ENCODE data around the gene MTA2. TPM values are rescaled to one million over a fixed set of nuclear protein-coding genes. Genes with fewer than 3 reads are reported as not detected.
"Not testable (repeated sequence)": the region's sequence is repeated elsewhere in the genome, so short reads cannot be mapped to it uniquely, and the experiment has no call there.

Gene MTA2
- total RNA-seq (2022) (134 and 135 TPM in 2 replicates), Bru-seq, nascent RNA (percentile 89 among the genes with signal in this experiment), BruChase-seq, experiment 1, labeled RNA remaining after a 2-hour chase (percentile 96 among the genes with signal in this experiment), BruChase-seq, experiment 2, labeled RNA remaining after a 6-hour chase (percentile 98 among the genes with signal in this experiment)
- long read RNA-seq, transcript MTA2-201 (18 exons, 3,058 nt): major isoform, 24 of 39 reads
- long read RNA-seq, partial matches to known transcripts: 8 of 39 reads
- long read RNA-seq, other reads (novel, unspliced or antisense): 6 of 39 reads

DNA sequence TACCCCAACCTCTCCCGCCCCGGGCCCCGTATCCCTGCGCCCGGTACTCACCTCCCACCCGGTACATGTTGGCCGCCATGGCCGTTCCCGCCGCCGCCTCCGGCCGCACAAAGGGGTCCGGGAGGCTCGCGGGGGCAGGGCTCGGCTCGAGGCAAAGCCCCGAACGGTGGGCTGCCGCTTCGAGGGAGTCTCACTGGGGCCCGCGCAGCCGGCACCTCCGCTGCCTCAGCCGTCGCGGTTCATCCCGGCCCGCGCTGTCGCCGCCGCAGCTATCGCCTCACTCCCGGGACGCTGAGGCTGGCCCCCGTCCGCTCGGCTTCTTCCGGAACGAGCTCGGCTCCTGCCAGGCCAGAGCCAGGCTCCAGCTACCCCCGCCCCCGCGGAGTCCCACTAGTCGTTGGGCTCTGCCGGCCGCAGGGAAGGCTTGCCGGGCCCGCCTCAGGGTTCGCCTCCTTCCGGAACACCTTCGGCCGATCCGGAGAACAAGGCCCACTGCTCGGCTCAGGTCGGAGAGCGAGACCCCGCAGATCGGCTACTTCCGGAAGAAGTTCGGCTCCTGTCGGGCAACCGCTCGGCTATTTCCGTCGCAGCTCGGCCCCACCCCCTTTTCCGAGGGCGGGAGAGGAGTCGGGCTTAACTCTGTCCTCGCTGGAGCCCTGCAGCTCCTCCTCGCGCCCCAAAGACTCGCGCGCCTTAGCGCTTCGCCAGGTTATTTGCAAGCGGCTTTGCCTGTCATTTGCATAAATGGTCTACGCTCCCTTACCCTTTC is at the start of gene MTA2:
TSS of gene MTA2 (minus strand) at position 494 of the 769 bp plus-strand sequence. CDS start at position 79, 415 bp downstream.
- DNase-seq: peak; percentile 99 to 100
- no peaks in the 10 kb centered on the region for H3K9me3 Mint-ChIP-seq (ENCODE audit: unreplicated experiment)
- peaks cover 3% of the 10 kb centered on the region; the same call in 1 of the 2 replicates for H3K36me3 ChIP-seq (ENCODE audit: control insufficient read depth, insufficient read depth, low read length)
- peaks cover 35% of the 10 kb centered on the region for H3K4me1 ChIP-seq
- no peaks in the 10 kb centered on the region for H3K9me3 ChIP-seq
- ChIA-PET POLR2A (interaction anchor here (0.5 to 2.4 kb wide), 20 partner anchors 10 to 1584 kb away, joined by 3 to 97 read pairs (median 6); partner anchors contain the start of genes AHNAK, B3GAT3, C11orf98 and CSKMT), CTCF (interaction anchor here (0.6 to 1.8 kb wide), 10 partner anchors 8 to 185 kb away, joined by 3 to 30 read pairs (median 3); partner anchors contain the start of genes AHNAK, EML3, ROM1 and TUT1)
- H3K4me3 Mint-ChIP-seq (ENCODE audit: unreplicated experiment): peak within 1 kb of the TSS; percentile 88
- no peaks in the 10 kb centered on the region for H3K27me3 Mint-ChIP-seq (ENCODE audit: insufficient read depth, unreplicated experiment)
- H3K4me3 ChIP-seq (ENCODE audit: low read depth, low read length): peak within 1 kb of the TSS; percentile 97
- intact Hi-C loops (cut with micrococcal nuclease; ENCODE audit: unreplicated experiment): loop anchor here (1.0 to 2.0 kb wide), 2 partner anchors 10 to 41 kb away; partner anchors contain the start of gene TUT1
- no peaks in the 10 kb centered on the region for H3K27me3 ChIP-seq (replicated peaks; ENCODE audit: control insufficient read depth, insufficient read depth, low read length)
- peaks cover 36% of the 10 kb centered on the region for H3K4me1 Mint-ChIP-seq (ENCODE audit: low read depth, unreplicated experiment)
- peak within 1 kb of the TSS; percentile 89 for H3K27ac Mint-ChIP-seq (ENCODE audit: unreplicated experiment)
- TF ChIP-seq, protein P1, sequence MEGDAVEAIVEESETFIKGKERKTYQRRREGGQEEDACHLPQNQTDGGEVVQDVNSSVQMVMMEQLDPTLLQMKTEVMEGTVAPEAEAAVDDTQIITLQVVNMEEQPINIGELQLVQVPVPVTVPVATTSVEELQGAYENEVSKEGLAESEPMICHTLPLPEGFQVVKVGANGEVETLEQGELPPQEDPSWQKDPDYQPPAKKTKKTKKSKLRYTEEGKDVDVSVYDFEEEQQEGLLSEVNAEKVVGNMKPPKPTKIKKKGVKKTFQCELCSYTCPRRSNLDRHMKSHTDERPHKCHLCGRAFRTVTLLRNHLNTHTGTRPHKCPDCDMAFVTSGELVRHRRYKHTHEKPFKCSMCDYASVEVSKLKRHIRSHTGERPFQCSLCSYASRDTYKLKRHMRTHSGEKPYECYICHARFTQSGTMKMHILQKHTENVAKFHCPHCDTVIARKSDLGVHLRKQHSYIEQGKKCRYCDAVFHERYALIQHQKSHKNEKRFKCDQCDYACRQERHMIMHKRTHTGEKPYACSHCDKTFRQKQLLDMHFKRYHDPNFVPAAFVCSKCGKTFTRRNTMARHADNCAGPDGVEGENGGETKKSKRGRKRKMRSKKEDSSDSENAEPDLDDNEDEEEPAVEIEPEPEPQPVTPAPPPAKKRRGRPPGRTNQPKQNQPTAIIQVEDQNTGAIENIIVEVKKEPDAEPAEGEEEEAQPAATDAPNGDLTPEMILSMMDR (IDR thresholded peaks at IDR 0.05; ENCODE audit: insufficient read depth in 1 of 2, low read depth in 1 of 2, low read length in 1 of 2, severe bottlenecking in 1 of 2, unreplicated experiment in 1 of 2): no peak
- BruUV-seq (replicated peaks): no TSS peak
- H3K36me3 Mint-ChIP-seq (ENCODE audit: insufficient read depth, unreplicated experiment): peaks cover 82% of the 10 kb centered on the region

DNA sequence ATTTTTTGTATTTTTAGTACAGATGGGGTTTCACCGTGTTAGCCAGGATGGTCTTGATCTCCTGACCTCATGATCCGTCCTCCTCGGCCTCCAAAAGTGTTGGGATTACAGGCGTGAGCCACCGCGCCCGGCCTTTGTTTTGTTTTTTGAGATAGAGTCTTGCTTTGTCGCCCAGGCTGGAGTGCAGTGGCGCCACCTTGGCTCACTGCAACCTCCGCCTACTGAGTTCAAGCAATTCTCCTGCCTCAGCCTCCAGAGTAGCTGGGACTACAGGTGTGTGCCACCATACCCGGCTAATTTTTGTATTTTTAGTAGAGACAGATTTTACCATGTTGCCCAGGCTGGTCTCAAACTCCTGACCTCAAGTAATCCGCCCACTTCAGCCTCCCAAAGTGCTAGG is 48.6 kb upstream of the MTA2 start:
- H3K9me3 Mint-ChIP-seq (ENCODE audit: unreplicated experiment); H3K27me3 Mint-ChIP-seq (ENCODE audit: insufficient read depth, unreplicated experiment); H3K27me3 ChIP-seq (replicated peaks; ENCODE audit: control insufficient read depth, insufficient read depth, low read length); H3K36me3 ChIP-seq (ENCODE audit: control insufficient read depth, insufficient read depth, low read length); BruUV-seq (replicated peaks); H3K27ac Mint-ChIP-seq (ENCODE audit: unreplicated experiment); H3K4me3 Mint-ChIP-seq (ENCODE audit: unreplicated experiment); DNase-seq; H3K4me1 Mint-ChIP-seq (ENCODE audit: low read depth, unreplicated experiment); H3K4me3 ChIP-seq (ENCODE audit: low read depth, low read length); H3K9me3 ChIP-seq; intact Hi-C loops (cut with micrococcal nuclease; ENCODE audit: unreplicated experiment): not testable (repeated sequence)
- CTCF ChIA-PET: interaction anchor here (1.0 kb wide), 1 partner anchor 14 kb away, joined by 4 read pairs; the partner anchor contains the start of gene C11orf98
- POLR2A ChIA-PET: interaction anchor here (1.0 kb wide), 1 partner anchor 14 kb away, joined by 3 read pairs; no protein-coding TSS in a partner anchor
- peaks cover 16% of the 10 kb centered on the region for H3K4me1 ChIP-seq
- peaks cover 50% of the 10 kb centered on the region for H3K36me3 Mint-ChIP-seq (ENCODE audit: insufficient read depth, unreplicated experiment)

DNA sequence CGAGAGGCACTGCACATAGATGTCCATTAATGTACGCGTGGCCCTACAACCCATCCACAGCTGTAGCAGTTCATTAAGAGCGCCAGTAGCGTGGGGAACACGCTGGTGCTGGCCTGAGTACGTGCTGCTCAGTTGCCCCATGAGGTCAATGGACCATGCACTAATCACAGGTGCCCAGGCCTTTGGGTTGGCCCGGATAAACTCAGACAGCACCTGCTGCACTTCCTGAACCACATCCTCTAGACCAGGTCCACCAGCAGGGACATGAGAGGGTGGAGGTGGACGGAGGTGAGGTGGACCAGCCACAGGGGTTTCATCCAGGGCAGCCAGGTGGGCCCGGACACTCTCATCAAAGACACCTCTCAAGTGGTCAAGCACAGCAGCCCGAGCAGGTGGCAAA is 47.8 kb upstream of the MTA2 start:
- DNase-seq: no peak
- Mint-ChIP-seq H3K27me3 (ENCODE audit: insufficient read depth, unreplicated experiment) (no peaks in the 10 kb centered on the region), H3K4me3 (ENCODE audit: unreplicated experiment) (no peak overlapping the region), H3K27ac (ENCODE audit: unreplicated experiment) (no peak overlapping the region), H3K9me3 (ENCODE audit: unreplicated experiment) (no peaks in the 10 kb centered on the region), H3K36me3 (ENCODE audit: insufficient read depth, unreplicated experiment) (peaks cover 57% of the 10 kb centered on the region), H3K4me1 (ENCODE audit: low read depth, unreplicated experiment) (peaks cover 7% of the 10 kb centered on the region)
- no peaks in the 10 kb centered on the region for H3K9me3 ChIP-seq
- H3K27me3 ChIP-seq (replicated peaks; ENCODE audit: control insufficient read depth, insufficient read depth, low read length): no peaks in the 10 kb centered on the region
- peaks cover 23% of the 10 kb centered on the region for H3K4me1 ChIP-seq
- no peak overlapping the region for H3K4me3 ChIP-seq (ENCODE audit: low read depth, low read length)
- intact Hi-C loops (cut with micrococcal nuclease; ENCODE audit: unreplicated experiment): loop anchor here (5.0 kb wide), 1 partner anchor 37 kb away; the partner anchor contains the start of genes EML3 and ROM1
- POLR2A ChIA-PET: interaction anchor here (4.5 kb wide), 1 partner anchor 16 kb away, joined by 43 read pairs; the partner anchor contains the start of genes C11orf98 and CSKMT
- TF ChIP-seq, protein P1 (IDR thresholded peaks at IDR 0.05; ENCODE audit: insufficient read depth in 1 of 2, low read depth in 1 of 2, low read length in 1 of 2, severe bottlenecking in 1 of 2, unreplicated experiment in 1 of 2): no peak
- CTCF ChIA-PET: no interaction called here
- no TSS peak for BruUV-seq (replicated peaks)
- H3K36me3 ChIP-seq (ENCODE audit: control insufficient read depth, insufficient read depth, low read length): peaks cover 2% of the 10 kb centered on the region; the same call in 1 of the 2 replicates

Data from Caco-2 (cell line).